Activated T-cell treated with anti-CD3 and anti-CD28 coated beads for 24 hours (primary cell): ENCODE results near the gene NPLOC4.
"Not testable (repeated sequence)": the region's sequence is repeated elsewhere in the genome, so short reads cannot be mapped to it uniquely, and the experiment has no call there.

Experiments used
- DNase-seq: peaks from one replicate; pipeline ENCODE4 v3.0.0-alpha.2; 2020; ENCODE audit warnings: low read depth

NPLOC4 gene

DNA sequence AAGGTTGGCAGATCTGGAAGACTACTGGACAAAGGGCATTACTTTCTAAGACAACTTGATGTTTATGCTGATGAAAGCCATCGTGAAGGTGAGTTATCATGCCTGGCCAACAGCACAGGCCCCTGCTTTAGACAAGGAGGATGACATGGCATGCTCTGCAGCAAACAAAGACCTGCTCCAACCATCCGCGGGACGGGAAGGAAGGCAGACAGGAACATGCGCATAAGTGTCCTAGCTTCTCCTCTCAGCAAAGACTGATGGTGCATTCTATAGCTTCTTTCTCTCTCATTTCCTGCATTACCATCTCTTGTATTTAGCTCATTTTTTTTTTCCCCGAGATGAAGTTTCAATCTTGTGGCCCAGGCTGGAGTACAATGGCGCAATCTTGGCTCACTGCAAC, 5.4 kb downstream of the NPLOC4 start:
- DNase-seq: no peak

DNA sequence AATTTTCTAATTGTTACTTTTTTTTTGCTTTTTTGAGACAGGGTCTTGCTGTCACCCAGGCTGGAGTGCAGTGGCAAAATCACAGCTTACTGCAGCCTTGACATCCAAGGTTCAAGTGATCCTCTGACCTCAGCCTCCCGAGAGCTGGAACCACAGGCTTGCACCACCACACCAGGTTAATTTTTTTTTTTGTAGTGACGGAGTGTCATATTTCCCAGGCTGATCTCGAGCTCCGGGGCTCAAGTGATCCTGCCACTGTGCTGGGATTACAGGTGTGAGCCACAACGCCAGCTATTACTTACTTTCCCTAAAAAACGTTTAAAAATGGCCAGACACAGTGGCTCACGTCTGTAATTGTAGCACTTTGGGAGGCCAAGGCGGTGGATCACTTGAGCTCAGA, 6.6 kb downstream of the NPLOC4 start:
- no peak for DNase-seq

DNA sequence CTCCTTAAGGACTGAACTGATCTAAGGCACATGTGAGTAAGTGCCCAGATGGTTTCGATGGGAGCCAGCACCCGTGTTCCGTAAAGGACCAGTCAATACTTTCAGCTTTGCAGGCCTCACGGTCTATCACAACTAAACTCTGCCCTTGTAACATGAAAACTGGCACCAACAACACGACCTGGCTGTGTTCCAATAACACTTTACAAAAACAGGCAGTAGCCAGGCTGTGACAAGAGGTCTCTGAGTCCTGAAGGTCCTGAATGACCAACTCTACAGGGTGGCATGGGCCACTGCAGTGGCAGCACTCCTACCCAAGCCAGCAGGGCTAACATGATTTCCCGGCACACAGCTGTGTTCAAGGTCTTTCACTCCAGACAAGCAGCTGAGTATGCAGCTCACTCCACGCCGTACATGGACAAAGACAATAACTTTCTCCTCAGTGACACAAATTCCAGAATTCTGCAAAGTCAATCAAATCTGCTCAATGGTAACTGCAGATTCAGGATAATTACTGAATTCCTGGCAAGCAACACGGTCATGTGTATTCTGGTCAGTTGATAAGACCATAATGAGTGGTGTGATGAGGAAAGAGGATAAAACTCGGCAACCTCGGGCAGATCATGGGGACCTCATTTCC, 15.3 kb downstream of the NPLOC4 start:
- no peak for DNase-seq

DNA sequence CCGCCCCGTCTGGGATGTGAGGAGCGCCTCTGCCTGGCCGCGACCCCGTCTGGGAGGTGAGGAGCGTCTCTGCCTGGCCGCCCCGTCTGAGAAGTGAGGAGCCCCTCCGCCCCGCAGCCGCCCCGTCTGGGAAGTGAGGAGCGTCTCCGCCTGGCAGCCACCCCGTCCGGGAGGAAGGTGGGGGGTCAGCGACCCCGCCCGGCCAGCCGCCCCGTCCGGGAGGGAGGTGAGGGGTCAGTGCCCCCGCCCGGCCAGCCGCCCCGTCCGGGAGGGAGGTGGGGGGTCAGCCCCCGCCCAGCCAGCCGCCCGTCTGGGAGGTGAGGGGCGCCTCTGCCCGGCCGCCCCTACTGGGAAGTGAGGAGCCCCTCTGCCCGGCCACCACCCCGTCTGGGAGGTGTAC, 18.6 kb downstream of the NPLOC4 start:
- DNase-seq: not testable (repeated sequence)

DNA sequence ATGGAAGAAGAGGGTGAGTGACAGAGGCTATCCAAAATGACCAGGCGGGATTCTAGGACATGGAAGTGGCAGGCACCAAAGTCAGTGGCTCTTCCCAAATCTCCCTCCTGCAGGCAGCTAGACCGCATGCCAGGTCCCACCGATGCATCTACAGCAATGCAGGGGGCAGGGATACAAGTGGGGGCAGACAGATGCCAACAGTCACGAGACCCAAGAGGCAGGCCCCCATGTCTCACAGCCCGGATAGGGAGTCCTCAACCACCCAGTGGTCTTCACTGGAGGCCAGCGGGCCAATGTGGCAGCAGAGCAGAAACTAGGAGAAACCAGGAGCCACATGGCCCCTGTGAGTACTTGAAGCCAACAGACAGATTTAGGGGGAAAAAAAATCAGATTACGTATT, 20.0 kb downstream of the NPLOC4 start:
- DNase-seq: no peak

GRCh38 chr17:81615401-81615930, 21.4 kb downstream of the NPLOC4 start:
- DNase-seq: no peak

- no peak for DNase-seq
These were observed 24.5 kb downstream of the NPLOC4 start for GRCh38 chr17:81612172-81612970.

GRCh38 chr17:81609541-81610311, 27.2 kb downstream of the NPLOC4 start:
- no peak for DNase-seq

DNA sequence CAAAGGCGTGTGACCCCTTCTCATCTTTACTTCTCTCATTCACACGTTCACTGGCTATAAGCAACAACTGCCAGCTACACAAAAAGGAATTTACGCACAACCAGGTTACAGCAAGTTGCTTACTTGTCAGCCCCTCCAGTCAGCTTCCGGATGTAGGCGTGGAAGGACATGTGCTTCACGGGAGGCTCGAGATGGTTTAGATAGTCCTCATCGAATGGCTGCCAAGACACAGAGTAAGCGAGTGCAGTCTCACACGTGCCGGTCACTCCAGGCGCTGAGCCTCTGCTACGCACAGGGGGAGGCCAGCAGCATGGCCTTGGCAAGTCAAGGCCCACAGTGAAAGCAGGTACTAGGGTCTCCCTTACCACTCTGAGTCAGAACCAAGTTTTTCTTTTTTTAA, 28.3 kb downstream of the NPLOC4 start:
- DNase-seq: no peak

- DNase-seq: no peak
These were observed 28.8 kb downstream of the NPLOC4 start for GRCh38 chr17:81608082-81608481.

GRCh38 chr17:81607431-81607830, 29.5 kb downstream of the NPLOC4 start:
- DNase-seq: no peak

GRCh38 chr17:81603846-81604610, 32.9 kb downstream of the NPLOC4 start:
- DNase-seq: no peak

GRCh38 chr17:81601525-81602120, 35.3 kb downstream of the NPLOC4 start:
- peak; percentile 7 for DNase-seq

- no peak for DNase-seq
These were observed 37.0 kb downstream of the NPLOC4 start for GRCh38 chr17:81599719-81600486.

DNA sequence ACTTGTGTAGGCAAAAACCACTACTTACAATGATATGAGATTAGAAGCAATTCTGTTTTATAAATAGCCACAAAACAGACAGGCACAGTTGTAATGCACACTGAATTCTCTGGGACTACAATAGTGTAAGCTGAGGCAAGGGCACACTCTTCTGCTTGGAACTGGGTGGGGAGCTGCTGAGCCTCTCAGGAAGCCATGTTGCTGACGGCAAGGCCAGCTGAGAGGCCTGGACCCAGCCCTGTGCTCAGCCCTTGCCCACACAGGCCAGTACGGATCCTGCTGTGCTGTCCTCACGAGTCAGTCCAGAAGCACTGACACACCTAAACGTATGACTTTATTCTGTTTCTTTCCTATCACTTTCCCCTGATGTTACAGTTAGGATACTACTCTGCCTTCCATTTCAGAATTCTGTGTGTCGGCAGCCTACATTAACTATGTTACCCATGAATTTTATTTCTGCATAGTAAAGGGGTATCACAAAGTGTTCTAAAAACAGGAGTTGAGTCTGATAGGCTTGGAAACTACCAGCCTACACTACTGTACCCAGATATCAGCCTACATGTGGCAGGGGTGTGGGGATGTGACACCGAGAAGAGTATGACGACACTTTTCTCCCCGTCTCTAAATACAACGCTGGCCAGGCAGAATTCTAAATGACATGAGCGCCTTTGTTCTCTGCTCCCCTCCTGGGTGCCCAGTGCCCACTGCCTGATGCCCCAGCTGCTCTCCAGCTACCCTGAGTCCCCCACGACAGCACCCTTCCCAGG, 43.6 kb downstream of the NPLOC4 start:
- no peak for DNase-seq

DNA sequence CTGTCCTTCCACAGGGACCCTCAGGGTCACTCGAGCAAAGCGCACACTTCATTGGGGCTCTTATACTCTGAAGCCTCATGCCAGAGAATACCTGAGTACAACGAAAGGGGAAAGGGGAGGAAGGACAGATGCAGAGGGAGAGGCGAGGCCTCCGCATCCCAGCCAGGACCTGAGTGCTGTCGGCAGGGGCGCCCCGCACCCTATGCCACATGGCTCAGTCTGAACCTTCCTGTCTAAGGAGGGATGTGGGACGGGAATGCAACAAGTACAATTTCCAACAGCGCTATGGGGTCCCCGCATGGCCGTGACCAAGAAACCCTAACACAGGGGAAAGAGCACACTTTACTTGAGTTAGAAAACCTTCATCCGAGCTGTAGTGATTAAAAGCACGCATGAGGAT, 44.9 kb downstream of the NPLOC4 start:
- DNase-seq: no peak

DNA sequence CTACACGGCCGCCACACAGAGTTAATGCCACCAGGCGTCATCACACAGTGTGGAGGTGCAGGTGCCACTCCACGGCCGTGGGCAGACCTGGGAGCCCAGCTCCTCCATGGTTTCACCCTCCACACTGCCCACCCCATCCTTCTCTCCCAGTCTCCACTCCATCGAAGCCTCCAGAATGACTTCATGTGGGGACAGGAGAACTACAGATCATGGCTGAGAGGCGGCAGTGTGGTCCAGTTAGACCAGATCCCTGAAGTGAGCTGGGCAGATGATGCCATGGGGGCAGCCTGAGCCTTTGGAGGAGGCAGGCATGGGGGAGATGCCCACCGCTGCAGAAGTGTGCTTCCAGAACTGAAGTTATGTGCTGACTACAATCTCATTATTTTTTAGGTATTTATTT, 46.8 kb downstream of the NPLOC4 start:
- DNase-seq: no peak

- no peak for DNase-seq
These were observed 47.3 kb downstream of the NPLOC4 start for GRCh38 chr17:81589612-81590011.

DNA sequence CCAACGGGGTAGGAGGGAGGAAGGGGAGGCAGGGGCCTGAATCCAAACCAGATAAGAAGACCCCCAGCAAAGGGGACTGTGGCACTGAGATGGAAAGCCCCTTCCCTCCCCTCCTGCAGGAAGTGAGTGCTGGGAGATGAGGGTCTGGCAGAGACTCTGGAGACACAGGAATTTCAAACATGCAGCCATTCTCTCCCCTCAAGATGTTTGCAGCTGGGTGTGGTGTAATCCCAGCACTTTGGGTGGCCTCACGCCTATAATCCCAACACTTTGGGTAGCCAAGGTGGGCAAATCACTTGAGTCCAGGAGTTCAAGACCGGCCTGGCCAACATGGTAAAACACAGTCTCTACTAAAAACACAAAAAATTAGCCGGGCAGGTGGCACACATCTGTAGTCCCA, 50.8 kb downstream of the NPLOC4 start:
- DNase-seq: no peak

DNA sequence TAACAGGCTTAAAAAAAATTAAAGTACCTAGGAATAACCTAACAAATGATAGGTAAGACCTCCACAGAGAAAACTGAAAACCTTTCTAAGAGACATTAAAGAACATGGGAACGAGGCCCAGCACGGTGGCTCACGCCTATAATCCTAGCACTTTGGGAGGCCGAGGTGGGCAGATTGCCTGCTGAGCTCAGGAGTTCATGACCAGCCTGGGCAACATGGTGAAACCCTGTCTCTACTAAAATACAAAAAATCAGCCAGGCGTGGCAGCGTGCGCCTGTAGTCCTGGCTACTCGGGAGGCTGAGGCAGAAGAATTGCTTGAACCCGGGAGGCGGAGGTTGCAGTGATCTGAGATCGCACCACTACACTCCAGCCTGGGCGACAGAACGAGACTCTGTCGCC, 52.1 kb downstream of the NPLOC4 start:
- DNase-seq: not testable (repeated sequence)
